ENCODE results near the gene EHBP1.

EHBP1 gene

DNA sequence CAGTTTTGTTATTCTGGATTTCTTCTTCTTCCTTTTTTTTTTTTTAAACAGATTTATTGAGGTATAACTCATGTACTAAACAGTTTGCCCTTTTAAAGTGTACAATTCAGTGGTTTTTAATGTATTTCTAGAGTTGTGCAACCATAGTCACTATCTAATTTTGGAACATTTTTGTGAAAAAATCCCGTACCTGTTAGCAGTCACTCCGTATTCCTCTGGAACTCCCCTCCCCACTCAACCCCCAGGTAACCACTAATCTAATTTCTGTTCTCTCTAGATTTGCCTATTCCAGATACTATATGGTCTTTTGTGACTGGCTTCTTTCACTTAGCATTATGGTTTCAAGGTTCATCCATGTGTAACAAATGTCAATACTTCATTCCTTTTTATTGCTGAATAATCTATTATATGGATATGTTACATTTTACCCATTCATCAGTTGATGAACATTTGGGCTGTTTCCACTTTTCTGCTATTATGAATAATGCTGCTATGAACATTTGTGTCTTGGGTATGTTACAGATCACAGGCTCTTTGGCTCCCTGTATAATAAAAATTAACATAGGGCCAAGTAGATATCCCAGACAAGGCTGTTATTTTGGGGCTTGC, 21.9 kb downstream of the EHBP1 start:
- TF ChIP-seq TAF1 (IDR thresholded peaks at IDR 0.05; ENCODE audit: low read depth), result no peak
- no peak for TF ChIP-seq EGR1 (IDR thresholded peaks at IDR 0.05)
- no peak for TF ChIP-seq EP300 (IDR thresholded peaks at IDR 0.05; ENCODE audit: borderline replicate concordance)
- TF ChIP-seq YY1 (IDR thresholded peaks at IDR 0.05; ENCODE audit: low read depth), result no peak
- TF ChIP-seq TCF12 (IDR thresholded peaks at IDR 0.05; ENCODE audit: low read depth), result no peak
- TF ChIP-seq, protein P1, sequence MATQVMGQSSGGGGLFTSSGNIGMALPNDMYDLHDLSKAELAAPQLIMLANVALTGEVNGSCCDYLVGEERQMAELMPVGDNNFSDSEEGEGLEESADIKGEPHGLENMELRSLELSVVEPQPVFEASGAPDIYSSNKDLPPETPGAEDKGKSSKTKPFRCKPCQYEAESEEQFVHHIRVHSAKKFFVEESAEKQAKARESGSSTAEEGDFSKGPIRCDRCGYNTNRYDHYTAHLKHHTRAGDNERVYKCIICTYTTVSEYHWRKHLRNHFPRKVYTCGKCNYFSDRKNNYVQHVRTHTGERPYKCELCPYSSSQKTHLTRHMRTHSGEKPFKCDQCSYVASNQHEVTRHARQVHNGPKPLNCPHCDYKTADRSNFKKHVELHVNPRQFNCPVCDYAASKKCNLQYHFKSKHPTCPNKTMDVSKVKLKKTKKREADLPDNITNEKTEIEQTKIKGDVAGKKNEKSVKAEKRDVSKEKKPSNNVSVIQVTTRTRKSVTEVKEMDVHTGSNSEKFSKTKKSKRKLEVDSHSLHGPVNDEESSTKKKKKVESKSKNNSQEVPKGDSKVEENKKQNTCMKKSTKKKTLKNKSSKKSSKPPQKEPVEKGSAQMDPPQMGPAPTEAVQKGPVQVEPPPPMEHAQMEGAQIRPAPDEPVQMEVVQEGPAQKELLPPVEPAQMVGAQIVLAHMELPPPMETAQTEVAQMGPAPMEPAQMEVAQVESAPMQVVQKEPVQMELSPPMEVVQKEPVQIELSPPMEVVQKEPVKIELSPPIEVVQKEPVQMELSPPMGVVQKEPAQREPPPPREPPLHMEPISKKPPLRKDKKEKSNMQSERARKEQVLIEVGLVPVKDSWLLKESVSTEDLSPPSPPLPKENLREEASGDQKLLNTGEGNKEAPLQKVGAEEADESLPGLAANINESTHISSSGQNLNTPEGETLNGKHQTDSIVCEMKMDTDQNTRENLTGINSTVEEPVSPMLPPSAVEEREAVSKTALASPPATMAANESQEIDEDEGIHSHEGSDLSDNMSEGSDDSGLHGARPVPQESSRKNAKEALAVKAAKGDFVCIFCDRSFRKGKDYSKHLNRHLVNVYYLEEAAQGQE (IDR thresholded peaks at IDR 0.05; ENCODE audit: low read depth), result no peak
- TF ChIP-seq TEAD4 (IDR thresholded peaks at IDR 0.05), result no peak
- no peak for TF ChIP-seq CREB1 (IDR thresholded peaks at IDR 0.05; ENCODE audit: low read depth)
- TF ChIP-seq ZBTB7A (IDR thresholded peaks at IDR 0.05; ENCODE audit: low read depth), result no peak
- TF ChIP-seq, protein P2, sequence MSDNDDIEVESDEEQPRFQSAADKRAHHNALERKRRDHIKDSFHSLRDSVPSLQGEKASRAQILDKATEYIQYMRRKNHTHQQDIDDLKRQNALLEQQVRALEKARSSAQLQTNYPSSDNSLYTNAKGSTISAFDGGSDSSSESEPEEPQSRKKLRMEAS (IDR thresholded peaks at IDR 0.05), result no peak
- no peak for TF ChIP-seq RAD21 (IDR thresholded peaks at IDR 0.05; ENCODE audit: low read depth)
- no peak for TF ChIP-seq FOXM1 (IDR thresholded peaks at IDR 0.05; ENCODE audit: borderline replicate concordance, low read depth)

DNA sequence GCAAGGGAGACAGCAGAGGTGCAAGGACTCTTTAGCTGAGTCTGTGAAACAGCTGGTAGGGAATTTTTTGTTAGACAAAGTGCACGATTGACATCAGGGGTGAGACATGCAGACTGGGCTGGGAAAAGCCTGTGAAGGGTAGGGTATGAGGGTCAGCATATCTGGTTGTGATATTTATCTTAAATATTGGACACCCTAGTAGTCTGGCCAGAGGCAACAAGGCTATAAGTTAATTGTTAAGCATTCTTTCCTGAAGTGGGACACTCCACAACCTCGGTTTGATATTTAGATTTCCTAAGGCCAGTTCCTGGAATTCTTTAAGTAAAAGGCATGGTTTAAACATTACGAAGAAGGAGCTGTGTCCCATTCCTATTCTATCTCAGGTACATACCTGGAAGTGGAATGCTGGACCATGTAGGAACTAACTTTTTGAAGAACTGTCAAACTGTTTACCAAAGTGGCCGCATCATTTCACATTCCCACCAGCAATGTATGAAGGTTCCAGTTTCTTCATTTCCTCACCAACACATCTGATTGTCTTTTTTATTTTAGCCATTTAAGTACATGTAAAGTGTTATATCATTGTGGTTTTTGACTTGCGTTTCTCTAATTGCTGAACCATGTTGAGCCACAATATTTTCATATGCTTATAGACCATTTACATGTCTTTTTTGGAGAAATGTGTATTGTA, 22.5 kb downstream of the EHBP1 start:
- TF ChIP-seq ZBTB7A (IDR thresholded peaks at IDR 0.05; ENCODE audit: low read depth) (no peak), TAF1 (IDR thresholded peaks at IDR 0.05; ENCODE audit: low read depth) (no peak), TCF12 (IDR thresholded peaks at IDR 0.05; ENCODE audit: low read depth) (no peak), YY1 (IDR thresholded peaks at IDR 0.05; ENCODE audit: low read depth) (no peak), EGR1 (IDR thresholded peaks at IDR 0.05) (no peak), RAD21 (IDR thresholded peaks at IDR 0.05; ENCODE audit: low read depth) (no peak), TEAD4 (IDR thresholded peaks at IDR 0.05) (no peak)
- TF ChIP-seq, protein P1 (IDR thresholded peaks at IDR 0.05; ENCODE audit: low read depth), result no peak

DNA sequence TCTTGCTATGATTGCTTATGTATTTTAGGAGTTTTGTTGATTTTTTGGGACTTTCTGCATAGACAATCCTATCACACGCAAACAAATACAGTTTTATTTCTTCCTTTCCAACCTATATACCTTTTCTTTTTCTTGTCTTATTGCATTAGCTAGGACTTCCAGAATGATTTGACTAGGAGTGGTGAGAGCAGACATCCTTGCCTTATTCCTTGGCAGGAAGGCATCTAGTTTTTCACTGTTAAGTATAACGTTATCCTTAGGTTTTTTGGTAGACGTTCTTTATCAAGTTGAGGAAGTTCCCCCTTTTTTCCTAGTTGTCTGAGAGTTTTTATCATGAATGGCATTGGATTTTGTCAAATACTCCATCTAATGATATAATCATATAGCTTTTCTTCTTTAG, 25.8 kb downstream of the EHBP1 start:
- TF ChIP-seq, protein P2 (IDR thresholded peaks at IDR 0.05), result no peak
- TF ChIP-seq CEBPB (IDR thresholded peaks at IDR 0.05) (no peak), EP300 (IDR thresholded peaks at IDR 0.05; ENCODE audit: borderline replicate concordance) (no peak), EGR1 (IDR thresholded peaks at IDR 0.05) (no peak)
- TF ChIP-seq, protein P3, sequence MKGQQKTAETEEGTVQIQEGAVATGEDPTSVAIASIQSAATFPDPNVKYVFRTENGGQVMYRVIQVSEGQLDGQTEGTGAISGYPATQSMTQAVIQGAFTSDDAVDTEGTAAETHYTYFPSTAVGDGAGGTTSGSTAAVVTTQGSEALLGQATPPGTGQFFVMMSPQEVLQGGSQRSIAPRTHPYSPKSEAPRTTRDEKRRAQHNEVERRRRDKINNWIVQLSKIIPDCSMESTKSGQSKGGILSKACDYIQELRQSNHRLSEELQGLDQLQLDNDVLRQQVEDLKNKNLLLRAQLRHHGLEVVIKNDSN (IDR thresholded peaks at IDR 0.05), result no peak

DNA sequence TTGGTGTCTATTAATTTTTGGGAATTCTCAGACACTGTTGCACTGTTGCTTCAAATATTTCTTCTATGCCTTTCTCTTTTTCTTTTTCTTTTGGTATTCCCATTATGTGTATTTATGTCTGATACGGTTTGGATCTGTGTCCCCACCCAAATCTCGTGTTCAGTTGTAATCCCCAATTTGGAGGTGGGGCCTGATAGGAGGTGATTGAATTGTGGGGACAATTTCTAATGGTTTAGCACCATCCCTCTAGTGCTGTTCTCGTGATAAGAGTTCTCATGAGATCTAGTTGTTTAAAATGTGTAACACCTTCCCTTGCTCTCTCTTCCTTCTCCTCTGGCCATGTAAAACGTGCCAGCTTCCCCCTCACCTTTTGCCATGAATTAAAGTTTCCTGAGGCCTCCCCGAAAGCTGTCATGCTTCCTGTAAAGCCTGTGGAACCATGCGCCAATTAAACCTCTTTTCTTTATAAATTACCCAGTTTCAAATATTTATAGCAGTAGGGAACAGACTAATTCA, 26.8 kb downstream of the EHBP1 start:
- TF ChIP-seq, protein P3 (IDR thresholded peaks at IDR 0.05), result no peak
- TF ChIP-seq ZBTB7A (IDR thresholded peaks at IDR 0.05; ENCODE audit: low read depth) (no peak), TAF1 (IDR thresholded peaks at IDR 0.05; ENCODE audit: low read depth) (no peak), TCF12 (IDR thresholded peaks at IDR 0.05; ENCODE audit: low read depth) (no peak), YY1 (IDR thresholded peaks at IDR 0.05; ENCODE audit: low read depth) (no peak), EP300 (IDR thresholded peaks at IDR 0.05; ENCODE audit: borderline replicate concordance) (no peak), EGR1 (IDR thresholded peaks at IDR 0.05) (no peak), NFIC (IDR thresholded peaks at IDR 0.05) (no peak), CREB1 (IDR thresholded peaks at IDR 0.05; ENCODE audit: low read depth) (no peak), FOXM1 (IDR thresholded peaks at IDR 0.05; ENCODE audit: borderline replicate concordance, low read depth) (no peak), CEBPB (IDR thresholded peaks at IDR 0.05) (no peak), RAD21 (IDR thresholded peaks at IDR 0.05; ENCODE audit: low read depth) (no peak)
- TF ChIP-seq, protein P2 (IDR thresholded peaks at IDR 0.05), result no peak

DNA sequence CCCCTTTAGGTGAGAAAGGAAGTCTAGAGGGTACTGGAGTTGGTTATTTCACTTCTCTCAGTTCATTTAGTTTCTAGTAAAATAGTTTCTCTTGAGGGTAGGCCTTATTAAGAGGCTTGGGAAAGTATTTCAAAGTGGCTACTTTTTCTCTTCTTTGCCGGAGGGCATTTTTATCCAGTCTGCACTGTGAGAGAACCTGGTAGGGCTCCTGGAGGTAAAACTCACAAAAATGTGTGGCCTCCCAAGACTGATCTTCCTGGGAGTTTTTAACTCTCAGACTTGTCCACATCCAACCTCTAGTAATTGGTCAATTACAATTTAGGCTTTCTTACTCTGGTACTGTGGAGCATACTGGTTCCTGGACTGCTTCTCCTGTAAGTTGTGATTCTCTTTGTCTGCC, 28.0 kb downstream of the EHBP1 start:
- no peak for TF ChIP-seq RAD21 (IDR thresholded peaks at IDR 0.05; ENCODE audit: low read depth)
- TF ChIP-seq CREB1 (IDR thresholded peaks at IDR 0.05; ENCODE audit: low read depth), result no peak
- TF ChIP-seq, protein P1 (IDR thresholded peaks at IDR 0.05; ENCODE audit: low read depth), result no peak
- TF ChIP-seq EP300 (IDR thresholded peaks at IDR 0.05; ENCODE audit: borderline replicate concordance), result no peak
- no peak for TF ChIP-seq NFIC (IDR thresholded peaks at IDR 0.05)
- no peak for TF ChIP-seq TAF1 (IDR thresholded peaks at IDR 0.05; ENCODE audit: low read depth)
- TF ChIP-seq CEBPB (IDR thresholded peaks at IDR 0.05), result no peak
- TF ChIP-seq, protein P3 (IDR thresholded peaks at IDR 0.05), result no peak
- TF ChIP-seq, protein P2 (IDR thresholded peaks at IDR 0.05), result no peak
- TF ChIP-seq FOXM1 (IDR thresholded peaks at IDR 0.05; ENCODE audit: borderline replicate concordance, low read depth), result no peak
- TF ChIP-seq YY1 (IDR thresholded peaks at IDR 0.05; ENCODE audit: low read depth), result no peak
- no peak for TF ChIP-seq EGR1 (IDR thresholded peaks at IDR 0.05)
- TF ChIP-seq TCF12 (IDR thresholded peaks at IDR 0.05; ENCODE audit: low read depth), result no peak
- TF ChIP-seq TEAD4 (IDR thresholded peaks at IDR 0.05), result no peak
- no peak for TF ChIP-seq ZBTB7A (IDR thresholded peaks at IDR 0.05; ENCODE audit: low read depth)
